Measurements from ENCODE around the gene CYBB.
A peak's percentile ranks its signal among the peaks of the same experiment; 100 is the strongest.

Gene CYBB

DNA sequence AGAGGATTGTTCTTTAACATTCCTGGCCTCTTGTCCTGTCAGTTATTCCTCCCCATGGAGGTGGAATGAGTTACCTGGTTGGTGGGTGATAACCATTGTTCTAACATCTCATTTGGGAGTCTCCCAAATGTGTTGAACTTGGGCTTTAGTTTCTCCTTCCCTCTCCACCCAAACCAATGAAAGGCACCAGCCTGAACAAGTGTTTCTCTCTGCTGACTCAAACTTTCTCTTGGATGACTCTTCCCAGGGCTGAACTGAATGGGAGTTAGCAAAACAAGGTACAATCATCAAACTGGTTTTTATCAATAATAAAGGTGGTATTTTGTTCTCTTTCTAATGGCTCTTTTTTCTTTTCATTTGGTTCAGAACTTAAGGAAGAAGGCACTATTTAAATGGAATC, 64.8 kb downstream of the CYBB start:
- DNase-seq (ENCODE audit: low spot score) = no peak

DNA sequence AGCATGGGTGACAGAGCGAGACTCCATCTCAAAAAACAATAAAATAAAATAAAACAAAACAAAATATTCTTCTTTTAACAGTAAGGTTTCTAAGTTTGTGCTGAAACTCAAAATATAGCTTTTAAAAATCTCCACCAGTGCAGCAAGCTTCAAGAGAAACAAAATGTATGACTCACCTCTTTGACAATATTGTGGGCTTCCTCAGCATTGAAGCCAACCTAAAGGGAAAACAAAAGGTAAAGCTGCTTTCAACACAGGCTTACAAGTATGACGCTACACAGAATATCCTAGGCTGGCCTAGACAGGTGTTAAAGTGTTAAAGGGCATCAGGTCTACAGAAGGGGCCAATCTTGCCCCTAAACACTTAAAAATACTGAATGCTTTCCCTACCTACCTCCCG, 66.3 kb downstream of the CYBB start:
- no peak for DNase-seq (ENCODE audit: low spot score)

DNA sequence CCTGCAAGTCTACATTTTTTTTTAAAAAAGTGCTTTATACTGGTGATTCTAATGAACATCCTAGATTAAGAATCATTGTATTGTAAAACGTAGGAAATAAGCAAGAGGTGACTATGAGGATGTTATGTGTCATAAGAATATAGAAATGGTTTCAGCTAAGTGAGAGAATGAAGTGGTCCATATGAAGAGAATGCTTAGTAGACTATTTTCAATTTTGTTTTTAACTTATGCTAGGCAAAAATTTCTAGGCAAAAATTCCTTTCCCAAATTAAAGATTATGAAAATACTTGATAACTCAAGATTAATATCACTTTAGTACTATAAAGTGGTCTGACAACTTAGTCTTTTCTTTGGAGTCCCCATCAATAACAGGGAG, 66.7 kb downstream of the CYBB start:
- DNase-seq (ENCODE audit: low spot score) = peak; percentile 39

DNA sequence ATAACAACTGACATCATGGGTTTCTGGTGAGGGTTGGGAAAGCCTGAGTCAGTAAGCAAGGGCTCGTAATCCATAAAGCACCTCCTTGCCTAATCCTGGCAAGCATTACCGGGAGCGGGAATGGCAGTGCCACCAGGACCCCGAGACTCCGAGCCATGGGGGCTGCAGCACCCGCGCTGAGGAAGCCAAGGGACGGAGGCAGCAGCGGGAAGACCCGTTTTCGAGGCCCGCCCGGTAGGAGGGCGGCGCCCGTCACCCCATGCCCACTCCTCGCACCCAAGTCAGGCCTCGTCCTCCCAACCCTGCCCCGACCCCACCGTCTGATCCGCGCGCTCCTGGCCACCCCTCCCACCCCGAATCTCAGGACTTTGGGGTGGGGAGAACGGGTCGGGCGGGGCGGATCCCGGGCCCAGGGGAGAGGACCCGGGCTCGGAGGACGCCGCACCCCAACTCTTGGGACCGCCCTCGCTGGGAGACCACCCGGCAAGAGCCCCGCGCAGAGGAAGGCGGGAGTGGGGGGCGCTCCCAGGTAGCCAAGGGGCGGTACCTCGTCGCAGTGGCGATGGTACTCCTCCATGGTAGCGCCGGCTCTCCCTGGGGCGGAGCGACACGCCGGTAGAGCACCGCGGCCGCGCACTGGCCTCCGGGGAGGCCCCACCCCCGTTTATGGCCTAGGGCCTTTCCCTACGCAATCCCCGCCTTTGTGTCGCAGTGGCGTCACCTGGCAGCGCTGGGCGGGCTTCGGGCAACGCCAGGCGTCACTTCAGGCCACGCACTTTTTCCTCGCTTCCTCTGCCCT, 67.3 kb downstream of the CYBB start, which contains the start of gene DYNLT3:
Gene DYNLT3 (minus strand): TSS at position 638 of the 799 bp plus-strand sequence. CDS start 61 bp downstream, at position 577.
- peak; percentile 86 for DNase-seq (ENCODE audit: low spot score)

DNA sequence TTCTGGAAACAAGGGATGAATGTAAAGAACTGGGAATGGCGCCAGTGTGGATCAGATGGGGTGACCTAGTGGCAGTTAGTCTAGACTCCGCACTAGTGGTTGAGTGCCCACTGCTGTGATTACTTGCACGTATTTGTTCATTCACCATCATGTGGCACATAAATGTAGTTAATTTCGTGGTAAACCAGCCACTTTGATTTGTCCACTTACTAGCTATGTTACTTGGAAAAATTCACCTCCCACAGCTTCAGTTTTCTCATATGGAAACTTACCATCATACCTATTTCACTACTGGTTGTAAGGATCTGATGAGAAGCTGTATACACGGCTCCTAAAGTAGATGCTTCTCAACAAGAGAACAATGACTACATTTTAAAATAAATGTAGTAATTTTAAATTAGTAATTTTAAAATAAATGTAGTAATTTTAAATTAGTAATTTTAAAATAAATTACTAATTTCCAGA, 67.9 kb downstream of the CYBB start:
- no peak for DNase-seq (ENCODE audit: low spot score)

DNA sequence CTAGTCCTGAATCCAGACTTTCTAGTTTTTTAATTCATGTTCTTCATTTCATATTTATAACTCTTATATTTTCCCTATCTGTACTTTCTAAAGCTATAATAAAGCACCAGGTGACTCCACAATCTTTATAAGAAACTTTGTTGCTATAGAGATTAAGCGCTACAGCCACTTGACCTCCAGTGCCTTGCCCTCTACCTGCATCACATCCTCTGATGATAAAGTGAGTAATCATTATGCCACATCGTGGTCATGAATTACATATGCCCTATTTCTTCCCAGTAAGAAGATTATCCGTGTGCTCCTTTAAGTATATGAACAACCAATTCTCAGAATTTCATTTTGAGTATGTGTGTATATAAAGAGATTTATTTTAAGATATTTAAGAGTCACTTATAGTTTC, 74.3 kb downstream of the CYBB start:
- peak; percentile 20 for DNase-seq (ENCODE audit: low spot score)

DNA sequence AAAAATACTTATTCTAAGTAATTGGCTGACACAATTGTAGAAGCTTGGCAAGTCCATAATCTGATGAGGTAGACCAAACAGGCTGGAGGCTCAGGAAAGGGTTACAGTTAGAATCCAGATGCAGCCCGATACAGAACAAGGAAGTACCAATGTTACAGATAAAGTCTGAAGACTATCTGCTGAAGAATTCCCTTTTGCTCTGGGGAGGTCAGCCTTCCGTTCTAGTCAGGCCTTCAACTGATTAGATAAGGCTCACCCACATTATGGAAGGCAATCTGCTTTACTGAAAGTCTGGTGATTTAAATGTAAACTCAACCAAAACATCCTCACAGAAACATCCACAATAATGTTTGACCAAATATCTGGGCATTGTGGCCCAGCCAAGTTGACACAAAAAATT, 74.9 kb downstream of the CYBB start:
- DNase-seq (ENCODE audit: low spot score) = no peak

DNA sequence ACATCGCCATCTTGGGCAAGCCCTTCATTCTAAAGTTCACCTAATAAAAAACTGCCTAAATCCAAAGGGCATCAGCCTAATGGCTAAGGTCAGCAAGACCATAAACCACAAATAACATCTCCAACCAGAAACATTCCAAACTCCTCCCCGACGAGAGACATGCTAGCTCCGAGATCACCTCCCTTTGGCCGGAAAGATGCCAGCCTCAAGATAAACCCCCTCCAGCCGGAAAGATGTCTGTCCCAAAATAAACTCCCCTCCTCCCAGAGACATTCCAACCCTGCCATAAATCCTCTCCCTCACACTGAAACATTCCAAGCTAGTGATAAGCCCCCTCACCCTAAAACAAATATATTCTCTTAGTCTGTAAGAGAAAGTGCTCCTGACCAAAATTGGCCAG, 80.9 kb downstream of the CYBB start:
- no peak for DNase-seq (ENCODE audit: low spot score)

DNA sequence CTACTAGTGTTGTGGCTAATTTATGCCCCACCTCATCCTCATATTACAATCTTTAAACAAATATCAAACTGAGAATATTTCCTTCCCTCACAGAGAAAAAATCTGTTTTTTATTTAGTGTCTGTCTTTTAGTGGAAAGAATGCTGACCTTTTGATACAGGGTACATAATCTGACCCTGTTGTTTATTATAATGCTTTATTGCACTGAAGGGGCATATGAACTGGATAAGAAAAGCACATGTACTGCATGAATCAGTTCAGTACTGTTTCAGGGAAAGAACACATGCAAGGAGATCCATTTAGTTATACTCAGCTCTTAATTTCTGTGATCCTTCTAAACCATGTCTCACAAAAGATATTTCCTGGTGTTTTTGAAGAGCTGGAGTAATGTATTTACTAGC, 83.0 kb downstream of the CYBB start:
- no peak for DNase-seq (ENCODE audit: low spot score)
